Measurements from ENCODE around the gene CYP46A1.

The CYP46A1 gene

DNA sequence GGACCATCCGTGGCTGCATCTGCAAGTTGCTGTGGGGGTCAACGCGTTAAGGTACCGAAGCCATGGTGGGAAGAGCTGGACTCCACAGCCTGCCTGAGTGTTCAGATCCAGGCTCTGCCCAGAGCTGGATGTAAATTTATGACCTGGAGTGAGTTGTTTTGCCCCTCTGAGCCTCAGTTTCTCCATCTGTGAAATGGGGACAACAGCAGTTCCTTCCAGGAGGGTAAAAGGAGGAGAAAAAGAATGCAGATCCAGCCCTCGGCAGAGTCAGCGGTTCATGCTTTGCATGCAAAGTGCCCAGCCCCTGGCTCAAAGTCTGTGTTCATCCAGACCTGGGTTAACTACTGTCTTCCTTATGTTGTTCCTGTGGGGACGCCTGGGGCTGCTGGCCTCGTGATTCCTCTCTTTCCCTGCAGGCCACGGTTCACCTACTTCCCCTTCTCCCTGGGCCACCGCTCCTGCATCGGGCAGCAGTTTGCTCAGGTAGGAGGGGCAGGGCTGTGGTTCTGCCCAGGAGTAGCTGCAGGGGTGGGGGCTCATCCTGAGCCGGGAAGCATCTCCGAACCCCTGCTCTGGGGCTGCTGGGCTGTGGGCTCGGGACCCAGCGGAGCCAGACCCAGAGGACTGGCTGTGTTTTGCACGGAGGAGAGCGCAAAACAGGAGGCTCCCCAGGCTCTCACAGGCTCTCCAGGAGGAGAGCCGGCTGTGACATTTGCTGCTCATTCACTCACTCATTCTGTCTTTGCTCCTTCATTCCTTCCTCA lies 41.9 kb downstream of the CYP46A1 start:
- no peak overlapping the region for H3K4me3 ChIP-seq (ENCODE audit: low read depth, low read length)
- TF ChIP-seq, protein P1, sequence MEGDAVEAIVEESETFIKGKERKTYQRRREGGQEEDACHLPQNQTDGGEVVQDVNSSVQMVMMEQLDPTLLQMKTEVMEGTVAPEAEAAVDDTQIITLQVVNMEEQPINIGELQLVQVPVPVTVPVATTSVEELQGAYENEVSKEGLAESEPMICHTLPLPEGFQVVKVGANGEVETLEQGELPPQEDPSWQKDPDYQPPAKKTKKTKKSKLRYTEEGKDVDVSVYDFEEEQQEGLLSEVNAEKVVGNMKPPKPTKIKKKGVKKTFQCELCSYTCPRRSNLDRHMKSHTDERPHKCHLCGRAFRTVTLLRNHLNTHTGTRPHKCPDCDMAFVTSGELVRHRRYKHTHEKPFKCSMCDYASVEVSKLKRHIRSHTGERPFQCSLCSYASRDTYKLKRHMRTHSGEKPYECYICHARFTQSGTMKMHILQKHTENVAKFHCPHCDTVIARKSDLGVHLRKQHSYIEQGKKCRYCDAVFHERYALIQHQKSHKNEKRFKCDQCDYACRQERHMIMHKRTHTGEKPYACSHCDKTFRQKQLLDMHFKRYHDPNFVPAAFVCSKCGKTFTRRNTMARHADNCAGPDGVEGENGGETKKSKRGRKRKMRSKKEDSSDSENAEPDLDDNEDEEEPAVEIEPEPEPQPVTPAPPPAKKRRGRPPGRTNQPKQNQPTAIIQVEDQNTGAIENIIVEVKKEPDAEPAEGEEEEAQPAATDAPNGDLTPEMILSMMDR (IDR thresholded peaks at IDR 0.05; ENCODE audit: low read depth, low read length, missing control alignments), result no peak
- no peak for DNase-seq (ENCODE audit: low read depth)

DNA sequence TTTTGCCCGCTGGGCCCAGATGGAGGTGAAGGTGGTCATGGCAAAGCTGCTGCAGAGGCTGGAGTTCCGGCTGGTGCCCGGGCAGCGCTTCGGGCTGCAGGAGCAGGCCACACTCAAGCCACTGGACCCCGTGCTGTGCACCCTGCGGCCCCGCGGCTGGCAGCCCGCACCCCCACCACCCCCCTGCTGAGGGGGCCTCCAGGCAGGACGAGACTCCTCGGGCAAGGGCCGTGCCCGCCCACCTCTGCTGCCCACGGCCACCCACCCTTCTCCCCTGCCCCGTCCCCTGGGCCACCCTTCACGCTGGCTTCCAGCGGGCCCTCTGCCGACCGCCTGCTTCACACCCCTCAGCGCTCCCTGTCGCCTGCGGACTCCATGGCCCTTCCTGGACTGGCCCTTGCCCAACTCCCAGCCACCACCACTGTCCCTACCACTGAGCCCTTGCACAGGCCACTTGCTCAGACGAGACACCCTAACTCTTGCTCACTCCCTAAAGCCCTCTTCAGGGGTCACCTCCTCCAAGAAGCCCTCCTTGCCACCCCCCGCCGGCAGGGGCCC lies 42.5 kb downstream of the CYP46A1 start:
- H3K4me3 ChIP-seq (ENCODE audit: low read depth, low read length), result no peak overlapping the region
- DNase-seq (ENCODE audit: low read depth), result no peak
- TF ChIP-seq, protein P1 (IDR thresholded peaks at IDR 0.05; ENCODE audit: low read depth, low read length, missing control alignments), result no peak

DNA sequence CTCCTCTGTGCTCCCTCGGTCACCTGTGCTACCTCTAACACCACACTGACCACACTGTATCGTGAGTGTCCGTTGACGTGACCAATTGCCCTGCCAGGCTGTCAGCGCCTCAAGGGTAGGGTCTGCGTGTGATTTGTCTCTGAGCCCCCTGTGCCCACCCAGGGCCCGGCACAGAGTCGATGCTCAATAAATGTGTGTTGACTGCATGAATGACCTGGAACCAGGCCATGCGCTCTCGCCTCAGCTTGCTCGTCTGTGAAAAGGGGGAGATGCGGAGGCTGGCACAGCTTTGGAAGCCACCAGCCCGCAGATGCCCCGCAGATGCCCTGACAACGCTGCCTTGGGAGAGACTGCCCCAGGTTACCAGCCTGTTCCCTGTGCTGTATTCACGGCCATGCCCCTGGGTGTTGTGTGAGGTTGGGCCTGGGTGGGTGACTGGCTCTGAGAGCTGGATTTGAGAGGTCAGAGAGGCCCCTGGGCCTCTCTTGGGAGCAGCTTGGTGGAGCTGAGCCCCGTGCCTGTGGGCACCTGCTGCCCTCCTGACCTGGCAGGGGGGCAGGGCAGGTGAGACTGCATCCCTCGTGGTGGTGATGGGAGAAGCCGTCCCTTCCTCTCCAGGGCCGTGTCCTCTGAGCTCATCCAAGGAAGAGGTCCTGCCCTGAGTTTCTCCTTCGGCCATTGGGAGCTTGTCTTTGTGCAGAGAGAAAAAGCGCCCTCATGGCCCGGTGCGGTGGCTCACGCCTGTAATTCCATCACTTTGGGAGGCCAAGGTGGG lies 43.2 kb downstream of the CYP46A1 start:
- no peak for DNase-seq (ENCODE audit: low read depth)
- TF ChIP-seq, protein P1 (IDR thresholded peaks at IDR 0.05; ENCODE audit: low read depth, low read length, missing control alignments), result no peak
- H3K4me3 ChIP-seq (ENCODE audit: low read depth, low read length), result no peak overlapping the region

DNA sequence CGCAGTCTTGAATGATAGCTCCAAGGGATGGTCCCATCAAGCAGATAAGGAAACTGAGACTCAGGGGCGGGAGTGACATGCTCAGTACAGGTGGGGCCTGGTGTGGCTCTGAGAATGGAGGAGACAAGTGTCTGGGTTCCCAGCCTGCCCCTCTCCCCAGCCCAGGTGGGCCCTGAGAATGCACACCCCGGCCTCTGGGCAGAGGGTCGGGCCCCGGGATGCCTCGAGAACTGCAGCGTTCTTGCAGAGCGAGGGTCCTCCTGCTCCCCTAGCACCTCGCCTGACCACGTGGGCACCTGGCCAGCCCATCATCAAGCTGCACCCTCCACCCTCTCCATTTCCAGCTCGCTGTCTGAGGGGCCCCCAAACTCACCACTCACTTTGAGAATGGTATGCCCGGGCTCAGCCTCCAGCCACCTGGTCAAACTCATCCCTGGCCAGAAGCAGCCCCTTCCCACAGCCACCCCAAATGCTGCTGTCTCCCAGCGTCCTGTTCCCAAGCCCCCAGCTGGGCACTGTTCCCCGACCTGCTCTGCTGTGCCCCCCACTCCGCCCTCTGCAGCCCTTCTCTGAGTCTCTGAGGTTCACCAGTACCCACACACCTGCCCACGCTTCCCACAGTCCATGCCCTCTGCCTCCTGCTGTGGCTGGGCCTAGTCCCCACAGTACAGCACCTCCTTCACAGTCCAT lies 44.3 kb downstream of the CYP46A1 start:
- no peak overlapping the region for H3K4me3 ChIP-seq (ENCODE audit: low read depth, low read length)
- TF ChIP-seq, protein P1 (IDR thresholded peaks at IDR 0.05; ENCODE audit: low read depth, low read length, missing control alignments), result no peak
- no peak for DNase-seq (ENCODE audit: low read depth)

DNA sequence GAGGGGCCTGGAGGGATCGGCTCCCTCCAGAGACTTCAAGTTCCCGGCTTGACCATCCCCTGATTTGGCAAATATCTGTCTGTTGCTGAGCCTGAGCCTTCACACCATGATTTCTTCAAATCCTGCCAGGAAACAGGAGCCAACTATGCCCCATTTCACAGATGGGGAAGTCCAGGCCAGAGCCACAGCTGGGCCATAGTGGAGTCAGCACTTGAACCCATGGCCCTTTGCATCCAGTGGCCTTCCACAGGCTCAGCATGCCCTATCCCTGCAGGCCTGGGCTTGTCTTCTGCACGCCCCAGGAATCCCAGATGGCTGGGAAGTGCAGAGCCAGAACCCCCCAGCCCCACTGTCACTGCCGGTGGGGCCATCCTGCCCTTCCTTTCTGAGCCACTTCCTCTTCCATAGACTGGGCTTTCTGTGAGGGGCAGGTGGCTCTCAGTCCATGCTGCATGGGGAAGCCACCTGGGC lies 44.9 kb downstream of the CYP46A1 start:
- TF ChIP-seq, protein P1 (IDR thresholded peaks at IDR 0.05; ENCODE audit: low read depth, low read length, missing control alignments), result no peak
- no peak overlapping the region for H3K4me3 ChIP-seq (ENCODE audit: low read depth, low read length)
- no peak for DNase-seq (ENCODE audit: low read depth)

DNA sequence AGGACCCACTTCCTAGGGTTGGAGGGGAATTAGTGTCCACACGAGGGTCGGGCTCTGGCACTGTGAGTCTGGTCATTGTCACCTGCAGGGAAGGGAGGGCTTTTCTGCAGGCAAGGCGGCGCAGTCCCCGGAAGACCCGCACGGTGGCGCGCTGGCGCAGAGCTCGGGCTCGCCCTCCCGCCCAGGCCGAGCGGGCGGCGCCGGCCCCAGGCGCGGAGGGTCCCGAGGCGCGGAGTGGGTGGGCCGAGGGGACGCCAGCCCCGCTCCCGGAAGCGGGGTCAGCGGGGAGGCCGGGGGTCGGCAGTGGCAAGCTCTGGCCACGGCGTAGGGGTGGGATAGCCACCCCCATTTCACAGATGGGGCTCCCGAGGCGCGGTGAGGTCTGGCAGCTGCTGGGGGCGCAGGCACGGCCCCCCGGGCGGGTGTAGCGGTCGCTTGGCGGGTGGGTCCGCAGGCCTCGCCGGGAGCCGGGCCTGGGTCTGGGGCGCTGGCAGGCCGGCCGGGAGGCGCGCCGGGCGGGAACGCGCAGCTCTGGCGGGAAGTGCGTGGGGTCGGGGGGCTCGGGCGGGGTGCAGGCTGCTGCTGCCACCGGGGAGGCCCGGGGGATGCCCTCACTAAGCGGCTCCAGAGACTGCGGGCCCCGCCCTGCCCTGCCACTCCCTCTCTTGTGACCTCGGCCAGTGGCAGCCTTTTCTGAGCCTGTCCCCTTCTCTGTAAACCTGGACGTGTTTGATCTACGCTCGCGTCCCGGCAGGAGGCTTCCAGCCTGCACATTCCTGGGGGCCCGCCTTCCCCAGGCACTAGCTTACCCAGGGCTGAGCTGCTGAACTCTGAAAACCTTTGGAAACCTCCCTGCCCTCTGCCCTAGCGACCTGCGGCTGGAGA lies 46.1 kb downstream of the CYP46A1 start:
- no peak for DNase-seq (ENCODE audit: low read depth)
- H3K4me3 ChIP-seq (ENCODE audit: low read depth, low read length), result no peak overlapping the region
- TF ChIP-seq, protein P1 (IDR thresholded peaks at IDR 0.05; ENCODE audit: low read depth, low read length, missing control alignments), result peak; percentile 86

Data from GM12864 (cell line).